ENCODE results near the gene LRP2BP. TPM values are rescaled to one million over a fixed set of nuclear protein-coding genes. Genes with fewer than 3 reads are reported as not detected.
"Not testable (repeated sequence)": the region's sequence is repeated elsewhere in the genome, so short reads cannot be mapped to it uniquely, and the experiment has no call there.

LRP2BP gene
- total RNA-seq, 1 experiment from 2014 or later = 0.19 TPM

- Histone ChIP-seq H3K27me3 (replicated peaks; ENCODE audit: insufficient read depth, low read depth, low read length, poor library complexity) (no peaks in the 10 kb centered on the region), H3K36me3 (ENCODE audit: insufficient read depth, low read length, poor library complexity, severe bottlenecking) (no peaks in the 10 kb centered on the region), H3K9me3 (ENCODE audit: low read depth, low read length, poor library complexity, severe bottlenecking) (no peaks in the 10 kb centered on the region), H3K4me3 (ENCODE audit: low read depth, low read length, poor library complexity, severe bottlenecking) (no peak overlapping the region), H3K27ac (ENCODE audit: low read depth, low read length, poor library complexity, severe bottlenecking) (no peak overlapping the region), H3K4me1 (ENCODE audit: insufficient read depth, low read length, poor library complexity, severe bottlenecking) (no peaks in the 10 kb centered on the region)
- intact Hi-C loops (cut with micrococcal nuclease; ENCODE audit: unreplicated experiment) = no loop called here
- no peak for TF ChIP-seq CTCF (conservative IDR thresholded peaks at IDR 0.05; ENCODE audit: low read depth, low read length)
- no peak for TF ChIP-seq EZH2 (IDR thresholded peaks at IDR 0.05; ENCODE audit: borderline replicate concordance, low read depth, low read length, poor library complexity, severe bottlenecking)
- ChIA-PET POLR2A (ENCODE audit: low non-redundant PET) (no interaction called here), CTCF (no interaction called here)
- BruUV-seq (replicated peaks) = no TSS peak
- DNase-seq (ENCODE audit: low spot score) = no peak
Observed at GRCh38 chr4:185328586-185328985, 67.1 kb downstream of the LRP2BP start.

- H3K36me3 ChIP-seq (ENCODE audit: insufficient read depth, low read length, poor library complexity, severe bottlenecking); DNase-seq (ENCODE audit: low spot score); H3K9me3 ChIP-seq (ENCODE audit: low read depth, low read length, poor library complexity, severe bottlenecking); H3K4me1 ChIP-seq (ENCODE audit: insufficient read depth, low read length, poor library complexity, severe bottlenecking); POLR2A ChIA-PET (ENCODE audit: low non-redundant PET); H3K27me3 ChIP-seq (replicated peaks; ENCODE audit: insufficient read depth, low read depth, low read length, poor library complexity); H3K4me3 ChIP-seq (ENCODE audit: low read depth, low read length, poor library complexity, severe bottlenecking); BruUV-seq (replicated peaks); intact Hi-C loops (cut with micrococcal nuclease; ENCODE audit: unreplicated experiment); H3K27ac ChIP-seq (ENCODE audit: low read depth, low read length, poor library complexity, severe bottlenecking); CTCF ChIA-PET: not testable (repeated sequence)
Observed at GRCh38 chr4:185325721-185326120, 70.0 kb downstream of the LRP2BP start.

- intact Hi-C loops (cut with micrococcal nuclease; ENCODE audit: unreplicated experiment); DNase-seq (ENCODE audit: low spot score); CTCF ChIA-PET; H3K4me3 ChIP-seq (ENCODE audit: low read depth, low read length, poor library complexity, severe bottlenecking); POLR2A ChIA-PET (ENCODE audit: low non-redundant PET); H3K27me3 ChIP-seq (replicated peaks; ENCODE audit: insufficient read depth, low read depth, low read length, poor library complexity); H3K4me1 ChIP-seq (ENCODE audit: insufficient read depth, low read length, poor library complexity, severe bottlenecking); BruUV-seq (replicated peaks); H3K27ac ChIP-seq (ENCODE audit: low read depth, low read length, poor library complexity, severe bottlenecking); H3K9me3 ChIP-seq (ENCODE audit: low read depth, low read length, poor library complexity, severe bottlenecking); H3K36me3 ChIP-seq (ENCODE audit: insufficient read depth, low read length, poor library complexity, severe bottlenecking): not testable (repeated sequence)
Observed at GRCh38 chr4:185324361-185324760, 71.4 kb downstream of the LRP2BP start.

GRCh38 chr4:185323606-185324005 is 72.1 kb downstream of the LRP2BP start:
- H3K9me3 ChIP-seq (ENCODE audit: low read depth, low read length, poor library complexity, severe bottlenecking) = no peaks in the 10 kb centered on the region
- H3K4me1 ChIP-seq (ENCODE audit: insufficient read depth, low read length, poor library complexity, severe bottlenecking) = peaks cover 2% of the 10 kb centered on the region
- H3K4me3 ChIP-seq (ENCODE audit: low read depth, low read length, poor library complexity, severe bottlenecking) = no peak overlapping the region
- no peak overlapping the region for H3K27ac ChIP-seq (ENCODE audit: low read depth, low read length, poor library complexity, severe bottlenecking)
- POLR2A ChIA-PET (ENCODE audit: low non-redundant PET) = no interaction called here
- DNase-seq (ENCODE audit: low spot score) = no peak
- BruUV-seq (replicated peaks) = no TSS peak
- intact Hi-C loops (cut with micrococcal nuclease; ENCODE audit: unreplicated experiment) = no loop called here
- no peak for TF ChIP-seq CTCF (conservative IDR thresholded peaks at IDR 0.05; ENCODE audit: low read depth, low read length)
- no peak for TF ChIP-seq EZH2 (IDR thresholded peaks at IDR 0.05; ENCODE audit: borderline replicate concordance, low read depth, low read length, poor library complexity, severe bottlenecking)
- H3K36me3 ChIP-seq (ENCODE audit: insufficient read depth, low read length, poor library complexity, severe bottlenecking) = no peaks in the 10 kb centered on the region
- CTCF ChIA-PET = no interaction called here
- H3K27me3 ChIP-seq (replicated peaks; ENCODE audit: insufficient read depth, low read depth, low read length, poor library complexity) = no peaks in the 10 kb centered on the region

Measured in A673 (cell line).